Cortex of kidney (tissue), 1 donor: ENCODE measurements around the gene CRB1.

Experiments used
- DNase-seq: peaks from one replicate; lab custom pipeline; 2025; lab: John Stamatoyannopoulos, UW

CRB1 gene

DNA sequence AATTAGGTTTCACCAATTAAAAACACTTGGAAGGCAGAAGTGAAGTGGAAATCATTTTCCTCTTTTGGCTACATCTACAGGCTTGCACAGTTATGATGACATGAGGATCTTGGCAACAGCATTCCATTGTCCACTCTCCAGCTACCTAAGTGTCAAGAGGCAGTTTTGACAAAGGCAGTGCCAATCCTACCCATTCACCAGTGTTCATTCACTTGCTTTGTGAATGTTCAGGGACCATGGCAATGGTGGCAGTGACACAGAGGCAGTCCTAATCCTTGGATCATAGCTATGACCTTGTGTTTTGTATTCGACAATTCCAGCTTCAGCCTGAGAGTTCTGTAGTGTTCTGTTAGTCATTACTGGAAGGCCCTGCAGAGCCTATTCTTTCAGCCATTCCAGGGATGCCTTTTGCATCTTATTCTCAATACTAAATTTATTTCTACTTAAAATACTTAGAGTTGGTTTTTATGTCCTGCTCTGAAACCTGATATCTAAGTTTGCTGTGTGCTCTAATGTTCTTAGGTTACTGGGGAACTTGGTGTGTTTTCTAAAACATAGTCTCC is 36.7 kb downstream of the CRB1 start:
- DNase-seq: no peak

DNA sequence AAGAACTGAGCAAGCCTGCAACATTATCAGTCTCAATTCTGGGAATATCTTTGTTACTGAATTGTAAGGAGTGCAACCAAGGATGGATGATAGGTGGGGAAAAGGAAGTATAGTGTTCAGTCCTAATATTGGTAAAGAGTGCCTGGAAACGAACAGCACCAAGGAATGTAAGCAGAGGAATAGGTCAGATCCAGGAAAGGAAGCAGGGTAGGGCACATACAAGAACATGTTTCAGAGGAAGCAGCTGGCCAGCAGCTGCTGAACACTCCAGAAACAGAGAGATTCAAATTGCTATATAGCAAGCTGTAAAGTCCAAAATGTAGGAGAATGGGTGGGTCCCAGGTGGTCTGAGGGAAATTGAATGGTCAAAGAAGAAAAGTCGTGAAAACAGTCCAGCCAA is 37.9 kb downstream of the CRB1 start:
- no peak for DNase-seq

DNA sequence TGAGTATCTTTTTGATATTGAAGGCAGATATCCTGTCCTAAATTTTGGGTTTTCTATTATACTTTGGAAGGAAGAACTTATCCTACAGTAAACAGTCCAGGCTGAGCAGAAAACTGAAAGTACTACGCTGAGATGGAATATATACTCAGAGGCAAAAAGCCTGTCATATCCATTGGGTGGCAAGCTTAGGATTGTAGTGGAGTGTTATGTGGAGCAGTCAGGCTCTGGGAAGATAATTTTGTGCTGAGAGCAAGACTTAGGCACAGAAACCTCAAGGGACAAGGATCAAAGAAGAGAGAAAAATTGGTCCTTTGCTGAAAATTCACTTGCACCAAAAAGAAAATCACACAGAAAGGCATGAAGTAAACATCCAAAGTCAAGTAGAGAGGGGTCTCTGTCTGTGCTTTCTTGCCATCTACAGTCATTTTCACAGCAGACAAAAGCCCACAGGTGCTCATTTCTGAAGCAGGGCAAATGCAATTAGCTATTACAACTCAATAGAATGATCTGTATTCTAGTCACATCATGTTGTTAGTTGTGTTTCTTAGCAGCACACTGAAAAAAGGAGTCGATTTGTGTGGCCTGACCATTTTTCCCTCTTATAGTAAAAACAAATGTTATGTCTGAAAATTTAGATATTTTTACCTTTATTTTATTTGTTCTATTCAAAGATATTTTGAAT is 38.5 kb downstream of the CRB1 start:
- no peak for DNase-seq

DNA sequence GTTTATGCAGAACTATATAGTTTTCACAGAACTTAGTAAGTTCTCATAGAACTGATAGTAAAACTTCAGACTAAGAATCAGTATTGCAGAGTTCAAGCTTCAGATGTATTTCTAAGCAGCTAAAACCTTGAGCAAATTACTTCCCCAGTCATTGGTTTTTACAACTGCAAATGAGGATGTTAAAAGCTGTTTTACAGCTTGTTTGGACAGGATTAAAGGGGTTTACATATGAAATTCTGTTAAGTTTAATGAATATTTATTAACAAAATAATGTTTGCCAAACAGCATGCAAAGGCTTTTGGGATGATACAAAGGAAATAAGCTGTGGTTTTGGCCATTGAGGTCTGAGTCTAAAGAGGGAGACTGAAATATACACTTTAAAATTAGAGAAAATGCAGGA is 39.1 kb downstream of the CRB1 start:
- no peak for DNase-seq

DNA sequence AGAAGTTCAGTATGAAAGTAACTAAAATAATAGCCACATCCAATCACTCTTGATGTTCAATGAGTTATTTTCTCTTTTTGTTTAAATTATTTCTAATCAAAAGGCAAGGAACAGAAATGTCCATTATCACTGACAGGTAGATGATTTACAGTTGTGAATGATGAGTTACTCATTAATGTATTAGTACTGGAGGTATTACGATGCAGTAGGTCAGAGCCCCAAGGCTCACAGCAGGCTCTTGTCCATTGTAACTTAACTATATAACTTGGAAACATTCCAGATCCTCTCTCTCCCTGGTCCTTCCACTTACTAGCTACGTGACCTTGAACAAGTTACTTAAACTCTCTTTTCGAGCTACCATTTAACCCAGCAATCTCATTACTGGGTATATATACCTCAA is 39.5 kb downstream of the CRB1 start:
- DNase-seq: no peak

DNA sequence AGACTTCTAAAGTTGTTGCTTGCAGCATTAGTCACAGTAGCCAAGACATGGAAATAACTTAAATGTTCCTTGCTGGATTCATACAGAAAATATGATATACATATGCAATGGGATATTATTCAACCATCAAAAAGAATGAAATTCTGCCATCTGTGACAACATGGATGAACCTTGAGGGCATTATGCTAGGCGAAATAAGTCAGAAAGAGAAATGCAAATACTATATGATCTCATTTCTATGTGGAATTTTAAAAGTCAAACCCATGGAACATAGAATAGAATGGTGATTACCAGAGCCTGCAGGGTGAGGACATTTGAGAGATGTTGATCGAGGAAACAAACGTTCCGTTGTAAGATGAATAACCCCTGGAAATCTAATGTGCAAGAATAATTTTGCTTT is 43.0 kb downstream of the CRB1 start:
- DNase-seq: no peak

DNA sequence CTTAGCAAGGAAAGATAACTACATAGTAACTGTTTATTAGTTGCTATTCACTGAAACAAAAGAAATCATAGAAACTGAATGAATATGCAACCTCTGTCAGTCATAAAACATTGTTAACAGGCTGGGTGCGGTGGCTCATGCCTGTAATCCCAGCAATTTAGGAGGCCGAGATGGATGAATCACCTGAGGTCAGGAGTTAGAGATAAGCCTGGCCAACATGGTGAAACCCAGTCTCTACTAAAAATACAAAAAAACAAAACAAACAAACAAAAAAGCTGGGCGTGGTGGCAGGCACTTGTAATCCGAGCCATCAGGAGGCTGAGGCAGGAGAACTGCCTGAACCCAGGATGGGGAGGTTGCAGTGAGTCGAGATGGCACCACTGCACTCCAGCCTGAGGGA is 44.1 kb downstream of the CRB1 start:
- no peak for DNase-seq

DNA sequence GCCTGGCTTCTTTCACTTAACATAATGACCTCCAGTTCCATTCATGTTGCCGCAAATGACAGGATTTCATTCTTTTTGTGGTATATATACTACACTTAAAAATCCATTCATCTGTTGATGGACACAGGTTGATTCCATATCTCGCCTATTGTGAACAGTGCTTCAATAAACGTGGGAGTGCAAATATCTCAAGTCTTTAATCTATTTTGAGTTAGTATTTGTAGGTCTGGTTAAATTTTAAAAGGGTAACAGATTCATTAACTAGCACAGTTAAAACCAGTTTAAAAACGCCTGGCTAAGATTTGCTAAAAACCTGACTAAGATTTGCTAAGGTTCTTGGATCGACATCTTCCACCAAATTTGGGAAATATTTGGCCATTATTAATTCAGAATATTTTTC is 45.7 kb downstream of the CRB1 start:
- no peak for DNase-seq

DNA sequence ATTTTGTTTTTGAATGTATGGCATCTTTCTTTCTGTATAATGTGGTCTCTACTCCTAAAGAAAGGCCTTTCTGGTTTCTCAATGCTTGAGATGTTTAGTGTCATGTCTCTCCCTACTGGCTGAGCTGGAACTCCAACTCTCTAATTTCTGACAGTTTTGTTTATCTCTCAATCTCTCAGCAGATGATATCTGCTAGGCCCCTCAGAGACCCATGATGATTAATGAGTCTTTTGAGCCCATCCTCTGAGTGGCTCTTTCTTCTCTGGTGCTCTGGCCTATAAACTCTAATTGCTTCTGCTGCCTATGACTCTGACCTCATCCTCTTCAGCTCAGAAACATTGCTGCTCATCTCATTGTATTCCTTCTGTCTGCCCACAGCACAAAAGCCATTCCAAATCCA is 46.6 kb downstream of the CRB1 start:
- no peak for DNase-seq

DNA sequence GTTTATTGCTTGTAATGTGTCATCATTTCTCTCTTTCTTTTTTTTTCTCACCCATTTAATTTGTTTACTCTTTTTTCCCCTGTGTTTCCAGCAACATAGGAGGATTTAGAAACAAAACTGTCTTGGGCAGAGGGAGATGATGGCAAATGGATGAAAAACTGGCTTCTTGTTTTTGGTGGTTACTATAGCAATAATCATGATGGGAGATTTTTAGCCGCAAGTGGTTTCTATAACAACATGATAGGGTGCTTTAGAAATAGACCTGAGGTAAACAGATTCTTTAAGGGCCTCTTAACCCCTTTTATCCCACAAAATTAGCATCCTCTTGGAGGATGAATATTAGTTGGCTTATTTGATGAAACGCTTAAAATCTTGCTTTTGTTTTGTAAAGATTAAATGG is 51.6 kb downstream of the CRB1 start:
- DNase-seq: no peak

DNA sequence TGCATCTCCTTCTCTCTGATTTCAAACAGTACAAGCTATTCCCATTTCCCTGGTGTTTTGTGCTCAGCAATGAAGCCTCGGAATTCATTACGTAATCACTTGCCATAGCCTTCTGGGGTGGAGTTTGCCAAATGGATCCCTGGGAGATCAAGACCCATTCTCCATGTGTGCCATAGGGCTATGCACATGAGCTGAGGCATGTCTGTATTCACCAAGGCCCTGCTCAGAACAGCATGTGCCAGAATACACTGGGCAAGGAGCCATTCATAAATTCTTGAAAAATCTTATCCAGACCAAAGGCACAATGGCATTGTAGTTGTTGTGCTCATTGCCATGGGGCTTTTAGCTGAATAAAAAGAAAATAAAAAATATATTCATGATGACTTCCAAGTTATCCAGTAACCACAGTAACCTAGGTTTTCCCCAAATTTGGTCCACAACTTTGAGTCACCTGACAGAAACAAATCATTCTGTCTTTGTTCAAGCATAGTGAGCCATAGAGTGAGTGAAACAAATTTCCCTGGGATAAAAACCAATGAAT is 53.0 kb downstream of the CRB1 start:
- DNase-seq: no peak

DNA sequence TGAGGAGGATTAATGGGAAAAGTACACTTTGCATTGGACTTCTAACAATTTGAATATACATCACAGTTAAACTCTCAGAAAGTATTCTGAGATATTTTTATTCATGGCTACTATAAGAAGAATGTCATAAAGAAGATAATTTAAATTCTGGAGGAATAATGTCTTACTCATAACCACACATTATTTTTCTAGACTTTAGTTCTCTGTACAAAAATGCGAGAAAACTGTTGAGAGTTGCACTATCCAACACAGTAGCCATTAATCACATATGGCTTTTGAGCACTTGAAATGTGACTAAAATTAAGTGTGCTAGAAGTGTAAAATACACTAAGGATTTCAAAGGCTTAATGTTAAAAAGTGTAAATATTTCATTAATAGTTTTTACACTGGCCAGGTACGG is 53.8 kb downstream of the CRB1 start:
- DNase-seq: no peak

DNA sequence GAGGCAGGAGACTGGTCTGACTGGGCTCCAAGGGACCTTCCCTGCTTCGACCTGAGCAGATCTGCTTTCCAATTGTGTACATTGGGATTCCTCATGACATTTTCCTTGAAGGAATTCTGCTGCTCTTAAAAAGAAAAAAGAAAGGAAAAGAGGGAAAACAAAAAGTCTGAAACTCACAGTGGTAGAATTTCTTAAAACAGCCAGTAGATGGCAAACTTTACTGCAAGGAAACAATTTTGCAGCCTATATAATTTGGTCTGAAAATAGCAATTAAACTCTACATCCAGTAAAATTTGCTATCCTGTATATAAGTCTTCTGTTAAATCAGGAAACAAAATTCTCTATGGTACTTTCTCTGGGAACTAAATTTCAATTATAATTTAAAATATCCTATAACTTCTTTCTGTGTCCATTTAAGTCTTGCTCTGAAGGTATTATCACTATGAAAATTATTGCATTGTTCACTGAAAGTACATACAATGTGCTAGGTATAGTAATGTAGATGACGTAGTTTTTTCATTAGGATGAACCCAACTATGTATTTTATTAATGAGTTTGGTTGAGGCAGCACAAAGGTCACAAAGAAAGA is 59.8 kb downstream of the CRB1 start:
- DNase-seq: no peak

DNA sequence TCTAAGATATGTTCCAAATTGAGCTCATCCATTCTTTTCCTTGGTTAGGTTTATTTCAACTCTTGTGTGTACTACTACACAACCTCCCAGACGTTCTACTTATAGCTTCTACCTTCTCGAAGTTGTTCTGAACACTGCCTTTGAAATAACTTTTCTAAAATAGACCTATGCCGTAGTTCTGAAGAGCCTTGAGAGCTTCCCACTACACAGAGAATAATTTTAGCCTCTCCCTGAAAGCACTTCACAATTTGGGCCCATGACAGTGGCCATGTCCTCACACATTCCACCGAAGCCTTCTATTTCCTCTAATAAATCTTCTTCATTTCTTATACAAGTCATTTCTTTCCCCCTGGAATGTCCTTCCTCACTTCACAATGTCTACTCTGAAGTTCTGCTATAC is 62.2 kb downstream of the CRB1 start:
- no peak for DNase-seq

DNA sequence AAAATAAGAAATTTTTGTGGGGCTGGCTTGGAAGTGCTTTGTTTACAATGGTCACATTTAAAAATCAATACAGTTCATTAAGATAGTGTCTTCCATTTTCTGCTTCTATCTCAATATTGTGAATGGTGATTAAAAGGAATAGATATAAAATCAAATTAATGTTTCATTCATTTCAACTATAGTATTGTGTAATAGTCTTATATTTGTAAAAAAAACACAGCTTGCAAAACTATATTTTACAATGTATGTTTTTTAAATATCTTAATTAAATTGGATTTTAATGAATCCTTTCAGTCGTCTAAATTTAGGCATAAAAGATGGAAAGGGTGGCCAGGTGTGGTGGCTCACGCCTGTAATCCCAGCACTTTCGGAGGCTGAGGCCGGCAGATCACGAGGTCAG is 63.5 kb downstream of the CRB1 start:
- DNase-seq: no peak

DNA sequence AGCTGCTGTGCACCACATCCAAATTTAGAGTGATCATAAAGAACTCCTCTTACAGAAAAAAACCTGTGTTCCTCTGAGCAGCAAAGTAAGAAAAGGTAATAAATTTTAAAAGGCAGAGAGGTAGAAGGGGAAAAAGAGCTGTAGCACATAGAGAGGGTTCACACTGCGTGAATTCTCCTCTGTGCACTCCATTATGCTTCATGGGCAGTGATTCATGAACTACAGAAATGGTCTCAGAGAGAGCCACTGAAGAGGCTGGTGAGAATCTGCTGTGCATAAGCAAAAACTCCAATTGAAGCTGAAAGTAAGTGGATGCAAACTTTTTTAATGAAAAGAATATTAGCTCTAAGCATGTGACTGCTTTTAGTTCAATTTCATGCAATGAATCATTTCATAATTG is 65.0 kb downstream of the CRB1 start:
- DNase-seq: no peak

DNA sequence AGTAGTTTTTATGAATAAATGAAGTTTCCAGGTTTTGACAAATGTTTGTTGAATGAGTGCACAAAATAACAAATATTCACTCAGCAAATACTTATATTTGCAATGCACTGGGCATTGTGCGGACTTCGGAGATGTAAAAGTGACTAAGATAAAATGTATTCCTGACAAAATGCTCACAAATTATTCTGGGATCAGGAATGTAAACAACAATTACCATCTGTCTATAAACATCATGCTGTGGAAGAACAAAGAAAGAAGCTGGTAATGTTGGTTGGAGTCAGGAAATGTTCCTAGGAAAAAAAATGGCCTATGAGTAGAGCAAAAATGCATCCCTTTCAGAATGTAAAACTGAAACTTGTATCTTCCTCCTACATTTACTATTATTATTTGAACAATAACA is 68.5 kb downstream of the CRB1 start:
- DNase-seq: no peak

DNA sequence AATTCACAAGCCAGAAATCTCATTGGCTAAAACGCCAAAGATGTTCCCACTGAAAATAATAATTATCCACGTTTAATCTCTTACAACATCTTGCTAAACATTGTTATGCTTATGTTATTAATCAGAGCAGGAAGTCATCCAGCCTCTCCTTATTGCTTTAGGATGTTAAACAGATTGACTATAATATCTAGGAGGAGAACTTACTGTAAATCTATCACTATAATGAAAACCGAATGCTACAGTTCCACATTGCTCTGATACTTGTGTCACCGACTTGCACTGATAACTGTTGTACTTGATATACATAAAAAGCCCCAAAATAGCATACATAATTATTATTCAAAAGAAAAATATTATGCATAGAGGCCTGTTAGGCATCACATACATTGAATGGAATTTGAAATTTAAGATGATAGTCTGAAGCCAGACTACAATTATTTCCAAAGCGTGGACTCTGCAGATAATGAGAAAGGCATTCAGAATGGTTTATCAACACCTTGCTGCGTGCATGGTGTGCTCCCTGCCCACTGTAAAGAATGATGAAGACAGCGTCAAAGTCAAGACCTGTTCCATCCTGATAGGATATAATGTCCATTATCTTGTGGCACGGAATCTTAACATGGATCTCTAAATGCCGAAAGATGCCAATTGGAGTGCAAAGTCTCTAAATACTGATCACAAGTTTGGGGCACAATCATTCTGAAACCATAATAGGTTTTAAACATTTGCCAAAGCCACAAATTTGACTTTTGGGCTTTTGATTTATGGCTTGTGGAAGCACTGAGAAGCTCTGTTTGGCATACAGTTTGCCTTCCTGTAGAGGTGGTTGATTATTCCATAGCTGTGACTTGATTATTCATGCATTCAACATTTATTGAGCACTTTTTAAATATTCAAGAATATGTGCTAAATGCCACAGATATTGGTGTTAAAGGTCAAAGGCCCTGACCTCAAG is 71.3 kb downstream of the CRB1 start:
- no peak for DNase-seq

DNA sequence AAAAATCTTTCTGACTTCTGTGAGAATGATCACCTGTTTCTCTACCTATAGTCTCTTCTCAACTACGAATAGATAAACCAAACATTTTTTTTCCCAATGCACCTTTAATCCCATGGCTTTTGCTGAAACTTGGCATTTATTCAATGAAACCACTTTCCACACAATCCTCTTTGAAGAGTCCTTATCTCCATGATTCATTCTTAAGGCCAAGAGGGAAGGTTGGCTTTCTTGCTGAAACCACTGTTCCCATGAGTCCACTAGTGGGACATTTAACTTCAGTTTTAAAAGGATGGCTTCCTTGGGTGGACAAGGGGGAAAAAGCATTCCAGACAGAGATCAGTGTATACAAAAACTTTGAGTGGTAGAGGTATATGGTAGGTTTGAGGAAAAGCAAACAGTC is 73.6 kb downstream of the CRB1 start:
- DNase-seq: no peak

DNA sequence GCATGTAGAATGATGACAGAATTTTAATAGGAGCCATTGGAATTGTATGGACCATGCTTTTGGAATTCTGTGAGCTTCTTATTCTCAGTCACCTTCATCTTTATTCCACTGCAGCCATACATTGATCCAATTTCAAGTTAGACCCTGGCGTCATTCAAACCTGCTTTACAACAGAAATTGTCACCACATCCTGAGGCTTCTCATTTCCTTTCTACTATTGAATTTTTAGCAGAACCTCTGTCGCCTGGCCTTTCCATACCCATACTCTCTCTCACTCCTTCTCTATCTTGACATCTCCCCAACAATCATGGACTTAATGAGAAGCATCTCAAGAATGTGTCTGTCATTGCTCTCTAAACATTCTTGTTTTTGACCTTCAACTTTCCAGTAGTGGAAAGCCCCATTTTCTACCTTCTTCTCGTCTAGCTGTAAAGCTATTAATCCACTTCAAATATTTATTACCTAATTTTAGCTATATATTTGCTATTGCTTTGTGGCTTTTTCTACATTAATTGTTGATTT is 74.1 kb downstream of the CRB1 start:
- no peak for DNase-seq

DNA sequence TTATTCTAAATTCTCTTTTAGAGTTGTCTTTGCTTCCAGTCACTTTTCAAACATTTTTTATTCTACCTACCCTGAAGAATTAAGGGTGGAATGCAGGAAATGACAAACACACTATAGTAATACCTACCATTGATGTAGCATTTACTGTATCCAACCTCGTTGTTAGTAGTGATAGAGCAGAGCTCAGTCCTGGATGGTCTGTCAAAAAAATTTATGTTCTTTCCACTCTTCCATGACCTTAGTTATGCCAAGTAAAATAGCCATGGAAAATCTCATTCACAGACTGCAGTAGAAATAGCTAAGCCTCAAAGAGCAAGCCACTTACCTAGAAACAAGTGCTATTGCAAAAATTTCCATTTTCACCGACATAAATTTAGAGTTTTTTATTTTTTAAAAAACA is 74.6 kb downstream of the CRB1 start:
- no peak for DNase-seq

DNA sequence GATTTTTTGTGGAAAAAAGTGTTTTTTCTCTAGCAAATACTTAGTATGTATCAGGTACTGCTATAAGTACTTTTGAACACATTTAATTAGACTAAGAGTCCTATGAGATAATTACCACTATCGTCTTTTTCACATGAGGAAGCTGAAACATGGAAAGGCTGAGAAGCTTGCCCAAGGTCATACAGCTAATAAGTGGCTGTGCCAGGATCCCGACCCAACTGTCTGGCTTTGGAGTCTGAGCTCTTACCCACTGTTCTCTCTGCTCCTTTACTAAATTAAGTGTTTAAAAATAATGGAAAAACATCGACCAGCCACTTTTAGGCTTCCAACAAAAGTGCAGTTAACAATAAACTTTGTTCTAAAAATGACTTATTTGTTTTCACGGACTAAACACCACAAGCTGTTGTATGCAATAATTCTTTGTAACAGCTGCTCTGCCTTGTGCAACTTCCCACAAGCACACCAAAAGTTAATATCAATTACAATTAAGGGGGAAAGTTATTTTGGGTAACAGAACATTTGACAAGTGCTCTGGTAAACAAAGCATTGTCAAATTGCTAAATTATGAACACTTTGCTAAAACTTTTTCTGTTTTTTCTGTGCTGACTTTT is 75.7 kb downstream of the CRB1 start:
- DNase-seq: no peak
